OCI-LY3 (cell line): ENCODE results near the gene TTC7B.
"Not testable (repeated sequence)": the region's sequence is repeated elsewhere in the genome, so short reads cannot be mapped to it uniquely, and the experiment has no call there.

Experiments used
- H2AFZ ChIP-seq: fragments of 200-600, 300-600 bp; shearing (Covaris generic); 2 replicates; pipeline ENCODE4 v1.6.0; 2014; ENCODE audit warnings: antibody characterized with exemption, low read depth, low read length
- H3K27ac ChIP-seq: fragments of 200-600, 300-600 bp; sonication (generic); 2 replicates; pipeline ENCODE4 v1.5.1; 2014; ENCODE audit warnings: mild to moderate bottlenecking, low read length, moderate library complexity, mixed read lengths
- H3K27me3 ChIP-seq: fragments of 200-600, 300-600 bp; sonication (generic); 2 replicates; pipeline ENCODE4 v1.6.1; 2014; ENCODE audit warnings: low read depth, low read length, mixed read lengths
- H3K36me3 ChIP-seq: fragments of 200-600, 300-600 bp; sonication (generic); replicated peaks from 2 replicates; pipeline ENCODE3; 2014; ENCODE audit warnings: low read depth, low read length, mixed read lengths
- H3K4me1 ChIP-seq: fragments of 300-600, 200-600 bp; sonication (generic); 2 replicates; pipeline ENCODE4 v1.6.1; 2014; ENCODE audit warnings: low read length, mixed read lengths
- H3K4me2 ChIP-seq: fragments of 200-600, 300-600 bp; sonication (generic); 2 replicates; pipeline ENCODE4 v1.6.1; 2014; ENCODE audit warnings: low read length, mixed read lengths
- H3K4me3 ChIP-seq: fragments of 300-600, 200-600 bp; sonication (generic); 2 replicates; pipeline ENCODE4 v1.5.1; 2014; ENCODE audit warnings: antibody characterized with exemption, mild to moderate bottlenecking, low read length, moderate library complexity
- H3K79me2 ChIP-seq: fragments of 300-600, 200-600 bp; shearing (Covaris generic); 2 replicates; pipeline ENCODE4 v1.6.1; 2014; ENCODE audit warnings: mild to moderate bottlenecking, low read length, mixed read lengths
- H3K9ac ChIP-seq: fragments of 300-600, 200-600 bp; shearing (Covaris generic); 2 replicates; pipeline ENCODE4 v1.6.0; 2014; ENCODE audit warnings: mild to moderate bottlenecking, low read length, moderate library complexity
- H3K9me3 ChIP-seq: fragments of 200-600, 300-600 bp; shearing (Covaris generic); 2 replicates; pipeline ENCODE4 v1.6.1; 2014; ENCODE audit warnings: low read length, mixed read lengths; ENCODE audit not compliant: insufficient read depth
- H4K20me1 ChIP-seq: fragments of 200-600, 300-600 bp; sonication (generic); 2 replicates; pipeline ENCODE4 v1.6.1; 2016; ENCODE audit warnings: low read length, mixed read lengths; ENCODE audit not compliant: insufficient read depth
- CTCF ChIP-seq: fragments of 200-600, 300-600 bp; sonication (generic); IDR thresholded peaks from 2 replicates; pipeline ENCODE4 v1.5.1; 2014; ENCODE audit warnings: antibody characterized with exemption, low read length, low read depth
- EZH2phosphoT487 ChIP-seq: fragments of 200-600 bp; shearing (Covaris generic); IDR thresholded peaks from 2 replicates; pipeline ENCODE4 v1.6.1; 2018; ENCODE audit warnings: antibody characterized with exemption, mixed run types, low read depth

The TTC7B gene

GRCh38 chr14:90839889-90840266 is 23.6 kb upstream of the TTC7B start:
- H3K4me3 ChIP-seq = no peak overlapping the region
- H3K79me2 ChIP-seq = no peaks in the 10 kb centered on the region
- no peaks in the 10 kb centered on the region for H4K20me1 ChIP-seq
- no peak overlapping the region for H2AFZ ChIP-seq
- no peaks in the 10 kb centered on the region for H3K4me1 ChIP-seq
- no peaks in the 10 kb centered on the region for H3K9me3 ChIP-seq
- no peaks in the 10 kb centered on the region for H3K27me3 ChIP-seq
- H3K36me3 ChIP-seq = no peaks in the 10 kb centered on the region
- no peak for TF ChIP-seq CTCF
- no peak for TF ChIP-seq EZH2phosphoT487
- H3K9ac ChIP-seq = no peak overlapping the region
- no peak overlapping the region for H3K4me2 ChIP-seq
- H3K27ac ChIP-seq = no peak overlapping the region

GRCh38 chr14:90839024-90839888 is 23.0 kb upstream of the TTC7B start:
- no peaks in the 10 kb centered on the region for H3K9me3 ChIP-seq
- H3K4me1 ChIP-seq = no peaks in the 10 kb centered on the region
- H3K36me3 ChIP-seq = no peaks in the 10 kb centered on the region
- no peak overlapping the region for H3K27ac ChIP-seq
- H4K20me1 ChIP-seq = no peaks in the 10 kb centered on the region
- H2AFZ ChIP-seq = no peak overlapping the region
- no peak overlapping the region for H3K9ac ChIP-seq
- no peak overlapping the region for H3K4me2 ChIP-seq
- no peak for TF ChIP-seq EZH2phosphoT487
- TF ChIP-seq CTCF = no peak
- no peak overlapping the region for H3K4me3 ChIP-seq
- H3K79me2 ChIP-seq = no peaks in the 10 kb centered on the region
- H3K27me3 ChIP-seq = no peaks in the 10 kb centered on the region

- not testable (repeated sequence) for H4K20me1 ChIP-seq, H3K4me1 ChIP-seq, H3K4me3 ChIP-seq, H3K4me2 ChIP-seq, H3K27ac ChIP-seq, H3K79me2 ChIP-seq, H3K9me3 ChIP-seq, H3K27me3 ChIP-seq, H3K9ac ChIP-seq, H3K36me3 ChIP-seq, H2AFZ ChIP-seq
Observed at GRCh38 chr14:90838531-90838930, 22.3 kb upstream of the TTC7B start.

- no peaks in the 10 kb centered on the region for H3K27me3 ChIP-seq
- no peaks in the 10 kb centered on the region for H3K9me3 ChIP-seq
- no peaks in the 10 kb centered on the region for H3K4me1 ChIP-seq
- no peaks in the 10 kb centered on the region for H3K36me3 ChIP-seq
- H3K4me3 ChIP-seq = no peak overlapping the region
- no peak for TF ChIP-seq EZH2phosphoT487
- no peak for TF ChIP-seq CTCF
- no peaks in the 10 kb centered on the region for H3K79me2 ChIP-seq
- H3K9ac ChIP-seq = no peak overlapping the region
- no peak overlapping the region for H3K27ac ChIP-seq
- no peaks in the 10 kb centered on the region for H4K20me1 ChIP-seq
- H3K4me2 ChIP-seq = no peak overlapping the region
- H2AFZ ChIP-seq = no peak overlapping the region
Observed at GRCh38 chr14:90837355-90837754, 21.1 kb upstream of the TTC7B start.
